Prostate gland (tissue), 2 donors: ENCODE data around the gene NT5C1B. TPM values are rescaled to one million over a fixed set of nuclear protein-coding genes. Genes with fewer than 3 reads are reported as not detected.
"Not testable (repeated sequence)": the region's sequence is repeated elsewhere in the genome, so short reads cannot be mapped to it uniquely, and the experiment has no call there.

Source experiments
- DNase-seq: peaks from one replicate; pipeline ENCODE4 v3.0.0-alpha.2; 2019; ENCODE audit warnings: low spot score
- H3K27ac ChIP-seq, 2 donors: fragments of 200-600 bp; sonication (generic); 2 replicates each; pipeline ENCODE4 v1.5.1; 2017 to 2019
- H3K27me3 ChIP-seq: fragments of 200-600 bp; sonication (generic); replicated peaks from 2 replicates; pipeline ENCODE4 v1.5.1; 2019; ENCODE audit not compliant: insufficient read depth
- H3K36me3 ChIP-seq, 2 donors: fragments of 200-600 bp; sonication (generic); 1 replicate in 1 of 2; 2 replicates in 1 of 2; pipeline versions ENCODE4 v1.5.1 to v1.8.1; 2017 to 2019
- H3K4me1 ChIP-seq: fragments of 200-600 bp; sonication (generic); replicated peaks from 2 replicates; pipeline ENCODE4 v1.5.1; 2019
- H3K4me3 ChIP-seq, 2 donors: fragments of 200-600 bp; sonication (generic); 2 replicates each; pipeline ENCODE4 v1.5.1; 2017 to 2019
- H3K9me3 ChIP-seq: fragments of 200-600 bp; sonication (generic); 2 replicates; pipeline ENCODE4 v1.5.1; 2017
- POLR2A ChIP-seq: fragments of 450-650 bp; IDR thresholded peaks from one replicate; pipeline ENCODE4 v1.6.1; 2016; ENCODE audit warnings: antibody characterized with exemption, mild to moderate bottlenecking
- POLR2AphosphoS5 ChIP-seq: sonication (generic); formaldehyde crosslinking; IDR thresholded peaks from one replicate; pipeline ENCODE4 v1.6.1; 2017; ENCODE audit warnings: antibody characterized with exemption
- WGBS: methylation state at CpG from one replicate; pipeline ENCODE4 v1.1.5; 2018; 5-methylcytosine and 5-hydroxymethylcytosine counted together
- intact Hi-C: fragments of 100-400 bp; cut with DNase I; formaldehyde crosslinking; loops from one replicate; pipeline ENCODE4 v1.14.2; 2022
- total RNA-seq, 2 donors: library from RNA; depleted of rRNA; stranded (reverse); fragments of >200 nt; gene quantifications; one replicate each; pipeline ENCODE4 v1.1.0, GENCODE V29; 2016
- TF ChIP-seq, protein P1 (sequence below), 4 experiments: fragments of 200-600 bp in 2 of 4; fragments of 450-650 bp in 2 of 4; sonication (generic) in 2 of 4; IDR thresholded peaks; 1 replicate in 3 of 4; 2 replicates in 1 of 4; pipeline ENCODE4 v1.5.1; 2016 to 2019; ENCODE audit warnings: antibody characterized with exemption in 4 of 4, mild to moderate bottlenecking in 2 of 4, moderate library complexity in 2 of 4

NT5C1B gene
- total RNA-seq: 1 to 10 TPM in 1 of 2 donors, not detected in 1; 4.8 TPM

DNA sequence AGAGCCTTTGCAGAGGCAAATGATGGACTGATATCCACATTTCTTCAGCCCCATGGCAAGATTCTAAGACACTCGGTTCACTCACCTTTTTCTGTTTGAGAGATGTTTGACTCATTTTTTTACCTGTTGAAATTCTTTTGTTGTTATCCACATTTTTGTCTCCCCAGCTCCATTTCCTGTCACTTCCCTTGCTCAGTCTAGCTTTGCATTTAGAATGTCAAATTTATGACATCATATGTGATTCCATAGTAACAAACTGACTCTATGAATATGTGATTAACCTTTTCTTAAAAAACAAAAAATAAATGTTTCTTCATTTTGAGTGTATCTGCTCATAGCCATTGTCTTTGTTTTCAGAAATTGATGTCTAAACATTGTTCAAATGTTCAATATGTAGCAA lies at the start of gene NT5C1B:
NT5C1B (minus strand) TSS at position 216 of the 400 bp plus-strand sequence; CDS start at position 115, 101 bp downstream.
- Histone ChIP-seq H3K27ac (no peak within 1 kb of the TSS), H3K4me3 (no peak within 1 kb of the TSS), H3K4me1 (no peaks in the 10 kb centered on the region), H3K27me3 (no peaks in the 10 kb centered on the region), H3K36me3 (no peaks in the 10 kb centered on the region), H3K9me3 (no peaks in the 10 kb centered on the region)
- intact Hi-C loops: no loop called here
- TF ChIP-seq, protein P1, sequence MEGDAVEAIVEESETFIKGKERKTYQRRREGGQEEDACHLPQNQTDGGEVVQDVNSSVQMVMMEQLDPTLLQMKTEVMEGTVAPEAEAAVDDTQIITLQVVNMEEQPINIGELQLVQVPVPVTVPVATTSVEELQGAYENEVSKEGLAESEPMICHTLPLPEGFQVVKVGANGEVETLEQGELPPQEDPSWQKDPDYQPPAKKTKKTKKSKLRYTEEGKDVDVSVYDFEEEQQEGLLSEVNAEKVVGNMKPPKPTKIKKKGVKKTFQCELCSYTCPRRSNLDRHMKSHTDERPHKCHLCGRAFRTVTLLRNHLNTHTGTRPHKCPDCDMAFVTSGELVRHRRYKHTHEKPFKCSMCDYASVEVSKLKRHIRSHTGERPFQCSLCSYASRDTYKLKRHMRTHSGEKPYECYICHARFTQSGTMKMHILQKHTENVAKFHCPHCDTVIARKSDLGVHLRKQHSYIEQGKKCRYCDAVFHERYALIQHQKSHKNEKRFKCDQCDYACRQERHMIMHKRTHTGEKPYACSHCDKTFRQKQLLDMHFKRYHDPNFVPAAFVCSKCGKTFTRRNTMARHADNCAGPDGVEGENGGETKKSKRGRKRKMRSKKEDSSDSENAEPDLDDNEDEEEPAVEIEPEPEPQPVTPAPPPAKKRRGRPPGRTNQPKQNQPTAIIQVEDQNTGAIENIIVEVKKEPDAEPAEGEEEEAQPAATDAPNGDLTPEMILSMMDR (IDR thresholded peaks at IDR 0.05): no peak
- no peak for TF ChIP-seq POLR2AphosphoS5
- no peak for TF ChIP-seq POLR2A
- no peak for DNase-seq
- WGBS: 89% methylated on average over 1 of the region's 1 CpG

GRCh38 chr2:18637196-18637595 lies 47.8 kb upstream of the NT5C1B start:
- no peaks in the 10 kb centered on the region for H3K36me3 ChIP-seq
- no peak overlapping the region for H3K4me3 ChIP-seq
- no peaks in the 10 kb centered on the region for H3K9me3 ChIP-seq
- intact Hi-C loops: no loop called here
- no peak for TF ChIP-seq POLR2AphosphoS5
- no peak for TF ChIP-seq POLR2A
- TF ChIP-seq, protein P1 (IDR thresholded peaks at IDR 0.05): no peak
- H3K27me3 ChIP-seq: no peaks in the 10 kb centered on the region
- no peak for DNase-seq
- H3K27ac ChIP-seq: no peak overlapping the region
- WGBS: 100% methylated on average over 1 of the region's 1 CpG
- no peaks in the 10 kb centered on the region for H3K4me1 ChIP-seq

DNA sequence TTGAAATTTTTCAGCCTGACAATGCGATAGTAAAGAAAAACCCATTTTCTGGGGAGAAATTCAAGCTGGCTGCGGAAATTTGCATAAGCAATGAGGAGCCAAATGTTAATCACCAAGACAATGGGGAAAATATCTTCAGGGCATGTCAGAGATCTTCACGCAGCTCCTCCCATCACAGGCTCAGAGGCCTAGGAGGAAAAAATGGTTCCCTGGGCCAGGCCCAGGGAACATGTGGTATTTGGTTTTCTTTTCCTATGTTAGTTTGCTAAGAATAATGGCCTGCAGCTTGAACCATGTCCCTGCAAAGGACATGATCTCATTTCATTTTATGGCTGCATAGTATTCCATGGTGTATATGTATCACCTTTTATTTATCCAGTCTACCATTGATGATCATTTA lies 43.3 kb upstream of the NT5C1B start:
- H3K27ac ChIP-seq, H3K4me3 ChIP-seq, H3K9me3 ChIP-seq, intact Hi-C loops, H3K4me1 ChIP-seq, H3K27me3 ChIP-seq, H3K36me3 ChIP-seq, DNase-seq: not testable (repeated sequence)
- 97% methylated on average over 3 of the region's 3 CpGs for WGBS

- DNase-seq: no peak
- no peaks in the 10 kb centered on the region for H3K9me3 ChIP-seq
- H3K4me3 ChIP-seq: no peak overlapping the region
- no peak overlapping the region for H3K27ac ChIP-seq
- intact Hi-C loops: no loop called here
- H3K27me3 ChIP-seq: no peaks in the 10 kb centered on the region
- TF ChIP-seq POLR2A: no peak
- H3K36me3 ChIP-seq: no peaks in the 10 kb centered on the region
- no peaks in the 10 kb centered on the region for H3K4me1 ChIP-seq
These were observed 41.6 kb upstream of the NT5C1B start for GRCh38 chr2:18630941-18631340.

GRCh38 chr2:18630541-18630940 lies 41.2 kb upstream of the NT5C1B start:
- WGBS: 100% methylated on average over 1 of the region's 1 CpG
- TF ChIP-seq POLR2AphosphoS5 (no peak), POLR2A (no peak)
- TF ChIP-seq, protein P1 (IDR thresholded peaks at IDR 0.05): no peak
- intact Hi-C loops: no loop called here

GRCh38 chr2:18630101-18630500 lies 40.7 kb upstream of the NT5C1B start:
- no peak overlapping the region for H3K4me3 ChIP-seq
- no peaks in the 10 kb centered on the region for H3K4me1 ChIP-seq
- no peaks in the 10 kb centered on the region for H3K9me3 ChIP-seq
- intact Hi-C loops: no loop called here
- no peaks in the 10 kb centered on the region for H3K36me3 ChIP-seq
- H3K27me3 ChIP-seq: no peaks in the 10 kb centered on the region
- no peak overlapping the region for H3K27ac ChIP-seq
- TF ChIP-seq POLR2A (no peak), POLR2AphosphoS5 (no peak)
- TF ChIP-seq, protein P1 (IDR thresholded peaks at IDR 0.05): no peak
- DNase-seq: no peak

More at GRCh38 chr2:18630541-18630940, 41.2 kb upstream of the NT5C1B start:
- H3K27me3 ChIP-seq: no peaks in the 10 kb centered on the region
- no peaks in the 10 kb centered on the region for H3K9me3 ChIP-seq
- H3K27ac ChIP-seq: no peak overlapping the region
- H3K4me3 ChIP-seq: no peak overlapping the region
- no peaks in the 10 kb centered on the region for H3K36me3 ChIP-seq
- no peak for DNase-seq
- no peaks in the 10 kb centered on the region for H3K4me1 ChIP-seq
